Muscle of leg (tissue), 11 donors: ENCODE data around the gene NPHS1. TPM values are rescaled to one million over a fixed set of nuclear protein-coding genes. Genes with fewer than 3 reads are reported as not detected.

Experiments used
- DNase-seq: peaks from one replicate; pipeline ENCODE4 v3.0.0; 2013
- H3K27ac ChIP-seq: one replicate; pipeline ENCODE4 v1.5.1; 2013; ENCODE audit warnings: mild to moderate bottlenecking, low read length, control low read depth
- H3K27me3 ChIP-seq: one replicate; pipeline ENCODE4 v1.6.1; 2013; ENCODE audit warnings: low read length; ENCODE audit not compliant: control insufficient read depth, insufficient read depth
- H3K36me3 ChIP-seq: one replicate; pipeline ENCODE4 v1.6.1; 2013; ENCODE audit warnings: low read length; ENCODE audit not compliant: control insufficient read depth, insufficient read depth
- H3K4me1 ChIP-seq: one replicate; pipeline ENCODE4 v1.6.1; 2013; ENCODE audit warnings: low read length; ENCODE audit not compliant: control insufficient read depth, insufficient read depth
- H3K4me3 ChIP-seq: one replicate; pipeline ENCODE4 v1.5.1; 2013; ENCODE audit warnings: low read length, control low read depth
- H3K9me3 ChIP-seq: replicated peaks from 2 replicates; pipeline ENCODE4 v1.6.1; 2013; ENCODE audit warnings: low read depth, low read length; ENCODE audit not compliant: control insufficient read depth
- WGBS: methylation state at CpG from one replicate; pipeline ENCODE4 v1.1.5; 2013; ENCODE audit warnings: missing lambda C conversion rate; ENCODE audit not compliant: insufficient coverage; 5-methylcytosine and 5-hydroxymethylcytosine counted together
- polyA plus RNA-seq, 8 donors: library from polyadenylated mRNA; unstranded; fragments of 120-200 nt; gene quantifications; one replicate each; pipeline versions ENCODE4 v1.2.1 to v1.2.3, GENCODE V29; 2013; ENCODE audit warnings: inconsistent platforms in 1 of 8, low replicate concordance in 1 of 8; ENCODE audit not compliant: insufficient read length in 8 of 8, insufficient read depth in 1 of 8
- total RNA-seq: library from RNA; stranded (reverse); fragments of 120-200 nt; gene quantifications from one replicate; pipeline ENCODE4 v1.2.4, GENCODE V29; 2013

Gene NPHS1
- total and polyA plus RNA-seq, 9 donors: 0.04 to 0.37 (median 0.15) TPM; not detected in 1

GRCh38 chr19:35779033-35779432 lies 73.3 kb downstream of the NPHS1 start:
- H3K27ac ChIP-seq: no peak overlapping the region
- no peak overlapping the region for H3K4me3 ChIP-seq
- H3K36me3 ChIP-seq: peaks cover 43% of the 10 kb centered on the region
- H3K4me1 ChIP-seq: peaks cover 21% of the 10 kb centered on the region
- 87% methylated on average over 8 of the region's 8 CpGs for WGBS
- H3K27me3 ChIP-seq: no peaks in the 10 kb centered on the region
- no peak for DNase-seq
- no peaks in the 10 kb centered on the region for H3K9me3 ChIP-seq

- Histone ChIP-seq H3K27me3 (no peaks in the 10 kb centered on the region), H3K4me3 (no peak overlapping the region), H3K9me3 (no peaks in the 10 kb centered on the region), H3K27ac (no peak overlapping the region), H3K4me1 (peaks cover 21% of the 10 kb centered on the region), H3K36me3 (peaks cover 42% of the 10 kb centered on the region)
- 93% methylated on average over 4 of the region's 7 CpGs for WGBS
- DNase-seq: no peak
These were observed 74.3 kb downstream of the NPHS1 start for GRCh38 chr19:35777961-35778360.

- WGBS: 26% methylated on average over 12 of the region's 19 CpGs
- H3K4me3 ChIP-seq: no peak overlapping the region
- peak; percentile 46 for DNase-seq
- H3K9me3 ChIP-seq: no peaks in the 10 kb centered on the region
- peaks cover 36% of the 10 kb centered on the region for H3K36me3 ChIP-seq
- no peaks in the 10 kb centered on the region for H3K27me3 ChIP-seq
- peaks cover 21% of the 10 kb centered on the region for H3K4me1 ChIP-seq
- H3K27ac ChIP-seq: no peak overlapping the region
These were observed 75.0 kb downstream of the NPHS1 start for GRCh38 chr19:35777086-35777841.

- H3K27ac ChIP-seq: no peak overlapping the region
- WGBS: 16% methylated on average over 8 of the region's 13 CpGs
These were observed 76.1 kb downstream of the NPHS1 start for GRCh38 chr19:35776102-35776788.

More at GRCh38 chr19:35776102-35776788, 76.1 kb downstream of the NPHS1 start:
- H3K4me1 ChIP-seq: peaks cover 21% of the 10 kb centered on the region
- peaks cover 26% of the 10 kb centered on the region for H3K36me3 ChIP-seq
- H3K27me3 ChIP-seq: no peaks in the 10 kb centered on the region
- DNase-seq: peak; percentile 33
- H3K4me3 ChIP-seq: peak overlapping the region; percentile 72
- H3K9me3 ChIP-seq: no peaks in the 10 kb centered on the region

Other genes starting within 250 kb of the NPHS1 start
- 9.5 TPM for gene HAUS5, start 239.8 kb downstream of the NPHS1 start, total RNA-seq
- 10 to 100 TPM in 7 of 8 donors, 1 to 10 TPM in 1; 9.4 to 16.1 (median 12.6) TPM for gene HAUS5, start 239.8 kb downstream of the NPHS1 start, polyA plus RNA-seq
- gene RBM42, start 223.5 kb downstream of the NPHS1 start, total RNA-seq: 32.8 TPM
- gene RBM42, start 223.5 kb downstream of the NPHS1 start, polyA plus RNA-seq: 10 to 100 TPM; 44.7 to 55.3 (median 51.5) TPM
- 1.6 TPM for gene ETV2, start 210.8 kb downstream of the NPHS1 start, total RNA-seq
- 1 to 10 TPM; 1.7 to 4.9 (median 3.2) TPM for gene ETV2, start 210.8 kb downstream of the NPHS1 start, polyA plus RNA-seq
- 582 TPM for gene COX6B1, start 204.2 kb downstream of the NPHS1 start, total RNA-seq
- gene COX6B1, start 204.2 kb downstream of the NPHS1 start, polyA plus RNA-seq: 100 to 1,000 TPM; 263 to 328 (median 300) TPM
- not detected for gene UPK1A, start 186.0 kb downstream of the NPHS1 start, total RNA-seq
- gene UPK1A, start 186.0 kb downstream of the NPHS1 start, polyA plus RNA-seq: 1 to 10 TPM in 1 of 8 donors, under 1 TPM in 2, not detected in 5; 0.17 to 7.7 (median 0.28) TPM
- not detected for gene ZBTB32, start 147.9 kb downstream of the NPHS1 start, total RNA-seq
- gene ZBTB32, start 147.9 kb downstream of the NPHS1 start, polyA plus RNA-seq: under 1 TPM in 6 of 8 donors, not detected in 2; 0.25 to 0.40 (median 0.36) TPM
- gene KMT2B, start 134.5 kb downstream of the NPHS1 start, total RNA-seq: 7.6 TPM
- 10 to 100 TPM; 17.3 to 33.7 (median 25.3) TPM for gene KMT2B, start 134.5 kb downstream of the NPHS1 start, polyA plus RNA-seq
- gene IGFLR1, start 110.1 kb downstream of the NPHS1 start, total RNA-seq: 2.1 TPM
- gene IGFLR1, start 110.1 kb downstream of the NPHS1 start, polyA plus RNA-seq: 1 to 10 TPM; 3.0 to 5.6 (median 3.9) TPM
- gene U2AF1L4, start 107.1 kb downstream of the NPHS1 start, total RNA-seq: 14.6 TPM
- gene U2AF1L4, start 107.1 kb downstream of the NPHS1 start, polyA plus RNA-seq: 10 to 100 TPM; 10.6 to 17.6 (median 14.1) TPM
- 40.2 TPM for gene PSENEN, start 106.9 kb downstream of the NPHS1 start, total RNA-seq
- 10 to 100 TPM; 34.1 to 45.1 (median 36.8) TPM for gene PSENEN, start 106.9 kb downstream of the NPHS1 start, polyA plus RNA-seq
- gene LIN37, start 103.9 kb downstream of the NPHS1 start, total RNA-seq: 10.2 TPM
- 10 to 100 TPM in 5 of 8 donors, 1 to 10 TPM in 3; 9.2 to 12.8 (median 10.9) TPM for gene LIN37, start 103.9 kb downstream of the NPHS1 start, polyA plus RNA-seq
- 46.7 TPM for gene HSPB6, start 95.5 kb downstream of the NPHS1 start, total RNA-seq
- gene HSPB6, start 95.5 kb downstream of the NPHS1 start, polyA plus RNA-seq: 100 to 1,000 TPM; 236 to 741 (median 528) TPM
- gene PROSER3, start 94.3 kb downstream of the NPHS1 start, total RNA-seq: 3.9 TPM
- gene PROSER3, start 94.3 kb downstream of the NPHS1 start, polyA plus RNA-seq: 10 to 100 TPM in 6 of 8 donors, 1 to 10 TPM in 2; 6.9 to 14.6 (median 11.9) TPM
- 3.6 TPM for gene ARHGAP33, start 76.9 kb downstream of the NPHS1 start, total RNA-seq
- 10 to 100 TPM in 7 of 8 donors, 1 to 10 TPM in 1; 8.3 to 28.5 (median 19.4) TPM for gene ARHGAP33, start 76.9 kb downstream of the NPHS1 start, polyA plus RNA-seq
- not detected for gene PRODH2, start 39.7 kb downstream of the NPHS1 start, total RNA-seq
- under 1 TPM in 2 of 8 donors, not detected in 6; 0.18 to 0.27 TPM for gene PRODH2, start 39.7 kb downstream of the NPHS1 start, polyA plus RNA-seq
- gene KIRREL2, start 4.4 kb upstream of the NPHS1 start, total RNA-seq: 0.31 TPM
- gene KIRREL2, start 4.4 kb upstream of the NPHS1 start, polyA plus RNA-seq: 1 to 10 TPM in 1 of 8 donors, under 1 TPM in 7; 0.28 to 1.0 (median 0.58) TPM
- gene APLP1, start 16.1 kb upstream of the NPHS1 start, total RNA-seq: 4.7 TPM
- gene APLP1, start 16.1 kb upstream of the NPHS1 start, polyA plus RNA-seq: 10 to 100 TPM in 3 of 8 donors, 1 to 10 TPM in 5; 4.6 to 10.7 (median 7.5) TPM
- gene NFKBID, start 48.0 kb upstream of the NPHS1 start, total RNA-seq: 1.8 TPM
- 1 to 10 TPM in 6 of 8 donors, under 1 TPM in 2; 0.85 to 3.3 (median 1.6) TPM for gene NFKBID, start 48.0 kb upstream of the NPHS1 start, polyA plus RNA-seq
- 4.0 TPM for gene HCST, start 50.0 kb upstream of the NPHS1 start, total RNA-seq
- 1 to 10 TPM; 3.5 to 7.8 (median 5.6) TPM for gene HCST, start 50.0 kb upstream of the NPHS1 start, polyA plus RNA-seq
- 18.0 TPM for gene TYROBP, start 55.8 kb upstream of the NPHS1 start, total RNA-seq
- 10 to 100 TPM; 16.5 to 22.5 (median 18.9) TPM for gene TYROBP, start 55.8 kb upstream of the NPHS1 start, polyA plus RNA-seq
- gene LRFN3, start 83.9 kb upstream of the NPHS1 start, total RNA-seq: 1.8 TPM
- 10 to 100 TPM in 3 of 8 donors, 1 to 10 TPM in 5; 6.3 to 13.9 (median 9.3) TPM for gene LRFN3, start 83.9 kb upstream of the NPHS1 start, polyA plus RNA-seq
- gene SDHAF1, start 142.7 kb upstream of the NPHS1 start, total RNA-seq: 18.7 TPM
- gene SDHAF1, start 142.7 kb upstream of the NPHS1 start, polyA plus RNA-seq: 10 to 100 TPM; 10.9 to 14.8 (median 12.9) TPM
- gene SYNE4, start 156.3 kb upstream of the NPHS1 start, total RNA-seq: 0.18 TPM
- gene SYNE4, start 156.3 kb upstream of the NPHS1 start, polyA plus RNA-seq: 1 to 10 TPM in 1 of 8 donors, under 1 TPM in 7; 0.11 to 1.2 (median 0.41) TPM
- 8.3 TPM for gene ALKBH6, start 161.7 kb upstream of the NPHS1 start, total RNA-seq
- gene ALKBH6, start 161.7 kb upstream of the NPHS1 start, polyA plus RNA-seq: 10 to 100 TPM in 4 of 8 donors, 1 to 10 TPM in 4; 7.8 to 12.1 (median 9.9) TPM
- 2.9 TPM for gene CLIP3, start 180.4 kb upstream of the NPHS1 start, total RNA-seq
- 10 to 100 TPM; 12.2 to 27.6 (median 18.9) TPM for gene CLIP3, start 180.4 kb upstream of the NPHS1 start, polyA plus RNA-seq
- 4.9 TPM for gene THAP8, start 201.8 kb upstream of the NPHS1 start, total RNA-seq
- 10 to 100 TPM in 1 of 8 donors, 1 to 10 TPM in 7; 7.9 to 11.3 (median 9.0) TPM for gene THAP8, start 201.8 kb upstream of the NPHS1 start, polyA plus RNA-seq
- 2.1 TPM for gene WDR62, start 202.4 kb upstream of the NPHS1 start, total RNA-seq
- gene WDR62, start 202.4 kb upstream of the NPHS1 start, polyA plus RNA-seq: 1 to 10 TPM; 3.2 to 4.6 (median 3.6) TPM